K562 (cell line): Measurements from ENCODE around the gene STOX1. TPM values are rescaled to one million over a fixed set of nuclear protein-coding genes. Genes with fewer than 3 reads are reported as not detected.

Experiments
- ATAC-seq: fragments of 200-7000 bp; cut with Tn5 transposase; 3 replicates; pipeline ENCODE4 v1.9.1; 2020; ENCODE audit warnings: moderate library complexity
- BruUV-seq: library from RNA; stranded (reverse); fragments of 400-500 nt; replicated peaks from 2 replicates; lab custom pipeline; 2021; lab: Mats Ljungman, UMichigan
- CTCF ChIA-PET: fragments of 300-600 bp; formaldehyde crosslinking; extraction: SDS; loops from one replicate; lab custom pipeline; 2021; ENCODE audit warnings: low intra/inter-chr PET ratio; lab: Yijun Ruan, JAX
- POLR2A ChIA-PET: fragments of 300-600, 350-650 bp; sonication (Branson Sonifier 250); formaldehyde crosslinking; extraction: SDS; loops from one replicate; lab custom pipeline; 2021; ENCODE audit warnings: antibody characterized with exemption, inconsistent platforms; lab: Yijun Ruan, JAX
- DNase-seq, 4 experiments: peaks; one replicate each; pipeline versions ENCODE4 v3.0.0 to v3.0.0-alpha.2; 2011 to 2018; ENCODE audit warnings: low spot score in 3 of 4, mixed read lengths in 3 of 4; ENCODE audit errors: extremely low read depth in 1 of 4
- FAIRE-seq: peaks from 2 replicates; lab custom pipeline; 2011; peaks lifted over from hg19 to GRCh38; lab: Jason Lieb, UNC
- H2AFZ ChIP-seq: 2 replicates; pipeline ENCODE4 v1.6.0; 2011; ENCODE audit warnings: low read depth, low read length, control low read depth, inconsistent platforms
- H3K27ac ChIP-seq: fragments of 200-600 bp; 3 replicates; pipeline ENCODE4 v1.8.0; 2011; ENCODE audit warnings: low read depth, mild to moderate bottlenecking, control low read depth, inconsistent platforms, low read length, moderate library complexity, mixed read lengths; ENCODE audit errors: extremely low read depth
- H3K27me3 ChIP-seq, 2 experiments: fragments of 300-600 bp in 1 of 2; 2 replicates in 1 of 2; 3 replicates in 1 of 2; pipeline versions ENCODE4 v1.6.0 to v1.8.0; 2011; ENCODE audit warnings: inconsistent platforms in 2 of 2, low read length in 2 of 2, mild to moderate bottlenecking in 1 of 2, mixed read lengths in 1 of 2, moderate library complexity in 1 of 2; ENCODE audit not compliant: control insufficient read depth in 2 of 2, insufficient read depth in 2 of 2
- H3K36me3 ChIP-seq: fragments of 300-600 bp; 3 replicates; pipeline ENCODE4 v1.8.0; 2011; ENCODE audit warnings: mild to moderate bottlenecking, low read length, inconsistent platforms; ENCODE audit not compliant: control insufficient read depth, insufficient read depth
- H3K4me1 ChIP-seq, 2 experiments: fragments of 200-600 bp in 1 of 2; replicated peaks in 1 of 2; 2 replicates in 1 of 2; 3 replicates in 1 of 2; pipeline versions ENCODE4 v1.5.1 to v1.8.0; 2011; ENCODE audit warnings: inconsistent platforms in 2 of 2, low read length in 2 of 2, mild to moderate bottlenecking in 1 of 2, mixed read lengths in 1 of 2, moderate library complexity in 1 of 2; ENCODE audit not compliant: control insufficient read depth in 2 of 2, insufficient read depth in 2 of 2
- H3K4me2 ChIP-seq: 2 replicates; pipeline ENCODE4 v1.6.1; 2011; ENCODE audit warnings: low read length, control low read depth, inconsistent platforms, mixed read lengths; ENCODE audit not compliant: insufficient read depth
- H3K4me3 ChIP-seq: fragments of 200-600 bp; sonication (generic), shearing (Covaris generic); 2 replicates; pipeline ENCODE4 v1.5.1; 2016; ENCODE audit warnings: control low read depth, inconsistent platforms
- H3K79me2 ChIP-seq: fragments of 200-600 bp; 3 replicates; pipeline ENCODE4 v1.8.0; 2011; ENCODE audit warnings: low read length, inconsistent platforms; ENCODE audit not compliant: control insufficient read depth, insufficient read depth
- H3K9ac ChIP-seq, 2 experiments: 2 replicates each; pipeline versions ENCODE4 v1.6.0 to v1.6.1; 2011; ENCODE audit warnings: low read depth in 2 of 2, low read length in 2 of 2, control low read depth in 1 of 2, inconsistent platforms in 1 of 2, mild to moderate bottlenecking in 1 of 2, mixed read lengths in 1 of 2; ENCODE audit not compliant: insufficient read depth in 1 of 2
- H3K9me1 ChIP-seq: one replicate; pipeline ENCODE4 v1.6.0; 2011; ENCODE audit warnings: inconsistent platforms, mild to moderate bottlenecking, low read length, moderate library complexity; ENCODE audit not compliant: control insufficient read depth, insufficient read depth
- H3K9me3 ChIP-seq: replicated peaks from 2 replicates; pipeline ENCODE4 v1.5.1; 2011; ENCODE audit warnings: low read depth, low read length, inconsistent platforms; ENCODE audit not compliant: control insufficient read depth, insufficient read depth
- H4K20me1 ChIP-seq: replicated peaks from 2 replicates; pipeline ENCODE4 v1.6.1; 2011; ENCODE audit warnings: low read length, inconsistent platforms, mixed read lengths; ENCODE audit not compliant: control insufficient read depth, insufficient read depth
- FOXA1 ChIP-seq: fragments of 450-650 bp; IDR thresholded peaks from 2 replicates; pipeline ENCODE4 v1.6.1; 2016; ENCODE audit warnings: mild to moderate bottlenecking, borderline replicate concordance
- MAFG ChIP-seq: fragments of 450-650 bp; conservative IDR thresholded peaks from 2 replicates; pipeline ENCODE4 v1.6.1; 2016; ENCODE audit warnings: missing genetic modification characterization, missing compliant biosample characterization
- SETDB1 ChIP-seq: IDR thresholded peaks from one replicate; pipeline ENCODE4 v1.6.1; 2012; ENCODE audit warnings: low read length, control low read depth, inconsistent platforms
- SRF ChIP-seq, 2 experiments: fragments of 250-450, 450-650 bp in 1 of 2; sonication (Bioruptor Pico) in 1 of 2; sonication (generic) in 1 of 2; formaldehyde crosslinking; IDR thresholded peaks; 2 replicates each; pipeline versions ENCODE4 v1.5.0 to v1.5.1; 2020 to 2022; ENCODE audit warnings: mild to moderate bottlenecking in 1 of 2, missing genetic modification reagents in 1 of 2
- ZFP36 ChIP-seq: fragments of 150-350 bp; IDR thresholded peaks from 2 replicates; pipeline ENCODE4 v1.6.1; 2018; ENCODE audit warnings: low read length, low read depth; ENCODE audit not compliant: partially characterized antibody
- ZNF175 ChIP-seq: fragments of 200-800 bp; sonication (Bioruptor generic); IDR thresholded peaks from 2 replicates; pipeline ENCODE4 v1.6.1; 2016; ENCODE audit warnings: low read depth, mild to moderate bottlenecking, missing genetic modification characterization, missing compliant biosample characterization
- ZNF695 ChIP-seq: fragments of 450-650 bp; formaldehyde crosslinking; IDR thresholded peaks from 2 replicates; pipeline ENCODE4 v1.4.0; 2020; ENCODE audit warnings: mild to moderate bottlenecking, moderate library complexity
- WGBS: fragments of 100-300 bp; shearing (Covaris generic); methylation state at CpG from one replicate; pipeline ENCODE4 v1.1.6; 2016; ENCODE audit warnings: low coverage, mixed read lengths; ENCODE audit not compliant: insufficient coverage; ENCODE audit errors: missing lambda C conversion rate; 5-methylcytosine and 5-hydroxymethylcytosine counted together
- in situ Hi-C: fragments of 300-500 bp; cut with MboI; formaldehyde crosslinking; loops from 4 replicates; pipeline ENCODE4 v1.15.0; 2018; ENCODE audit warnings: inconsistent platforms, mixed read lengths
- intact Hi-C: fragments of 100-400 bp; cut with micrococcal nuclease; formaldehyde crosslinking; loops from 2 replicates; pipeline ENCODE4 v1.14.2; 2022
- polyA plus RNA-seq, 8 experiments: library from polyadenylated mRNA; depleted of rRNA in 4 of 8; stranded (reverse) in 5 of 8; unstranded in 3 of 8; fragments of >200 nt; fragmentation: Nextera tagmentation in 2 of 8; fragmentation: Illumina TruSeq in 1 of 8; extraction: Ambion mirVana in 2 of 8; extraction: Trizol in 1 of 8; gene quantifications; 2 replicates each; pipeline versions ENCODE4 v1.2.1 to v1.2.3, GENCODE V29; 2011 to 2014; ENCODE audit warnings: inconsistent platforms in 1 of 8, missing spikeins in 1 of 8
- total RNA-seq, 7 experiments: library from RNA; depleted of rRNA in 6 of 7; stranded (reverse); fragments of >200 nt in 6 of 7; fragmentation: Illumina TruSeq in 2 of 7; extraction: Trizol in 2 of 7; gene quantifications; 2 replicates each; pipeline versions ENCODE4 v1.2.1 to v1.2.3, GENCODE V29; 2011 to 2021; ENCODE audit warnings: low replicate concordance in 1 of 7

Gene STOX1
- total and polyA plus RNA-seq, 9 of the 15 experiments (the other 6 are each of a cell fraction or from before 2014, with no cell fraction given): 0.09 to 0.87 (median 0.29) TPM

DNA sequence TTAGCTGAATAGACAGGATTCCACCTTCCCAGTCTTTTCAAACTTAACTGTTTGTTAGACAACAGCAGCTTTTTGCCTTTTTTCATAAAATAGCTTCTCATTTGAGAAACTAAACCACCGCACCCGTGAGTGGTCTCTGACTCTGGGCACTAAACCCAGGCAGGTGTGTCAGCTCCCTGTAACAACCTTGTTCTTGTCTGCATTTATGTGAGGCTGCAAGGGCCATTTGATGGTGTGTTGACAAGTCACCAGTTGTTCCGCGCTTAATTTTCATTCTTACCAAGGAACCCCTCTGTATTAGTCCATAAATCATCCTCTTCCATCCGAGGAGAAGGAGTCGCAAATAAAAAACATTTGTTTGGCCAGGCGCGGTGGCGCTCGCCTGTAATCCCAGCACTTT, 1.5 kb downstream of the STOX1 start:
- H3K79me2 ChIP-seq: no peaks in the 10 kb centered on the region
- no peak for TF ChIP-seq MAFG (tag)
- no peak for TF ChIP-seq SETDB1
- no peak for TF ChIP-seq ZNF695 (CRISPR knock-in tag)
- no peak for TF ChIP-seq SRF (CRISPR knock-in tag; IDR thresholded peaks at IDR 0.05)
- no peak for TF ChIP-seq ZNF175 (CRISPR knock-in tag)
- no peak for TF ChIP-seq FOXA1
- peak; percentile 23 for TF ChIP-seq ZFP36
- H3K4me1 ChIP-seq: peaks cover 3 to 21% of the 10 kb centered on the region in 2 experiments; a peak in 3 of 5 replicates
- H3K4me2 ChIP-seq: no peak overlapping the region
- H2AFZ ChIP-seq: no peak overlapping the region
- BruUV-seq: TSS peak; percentile 79
- no peaks in the 10 kb centered on the region for H4K20me1 ChIP-seq
- ChIA-PET CTCF (interaction anchor here (0.6 to 0.8 kb wide), 3 partner anchors 37 to 616 kb away, joined by 3 to 5 read pairs (median 3); no protein-coding TSS in a partner anchor), POLR2A (interaction anchor here (0.8 to 2.4 kb wide), 5 partner anchors 9 to 16 kb away, joined by 3 to 8 read pairs (median 3); no protein-coding TSS in a partner anchor)
- WGBS: 57% methylated on average over 10 of the region's 10 CpGs
- DNase-seq (no peak), ATAC-seq (no peak), FAIRE-seq (peak; percentile 35)
- peaks cover 35 to 46% of the 10 kb centered on the region in 2 experiments; a peak in 4 of 5 replicates for H3K27me3 ChIP-seq
- H3K36me3 ChIP-seq: no peaks in the 10 kb centered on the region
- H3K9ac ChIP-seq: no peak overlapping the region
- no peak overlapping the region for H3K4me3 ChIP-seq
- H3K27ac ChIP-seq: no peak overlapping the region
- H3K9me1 ChIP-seq: no peaks in the 10 kb centered on the region
- H3K9me3 ChIP-seq: no peaks in the 10 kb centered on the region
- intact Hi-C loops: no loop called here
- in situ Hi-C loops: no loop called here
